Bladder microvascular endothelial cell (primary cell): ENCODE data around the gene SMR3A. TPM values are rescaled to one million over a fixed set of nuclear protein-coding genes. Genes with fewer than 3 reads are reported as not detected.

Experiments
- total RNA-seq: library from RNA; depleted of rRNA; stranded (reverse); fragments of >200 nt; gene quantifications from 2 replicates; pipeline ENCODE4 v1.2.3, GENCODE V29; 2014

Gene SMR3A
- total RNA-seq = not detected in 2 replicates

DNA sequence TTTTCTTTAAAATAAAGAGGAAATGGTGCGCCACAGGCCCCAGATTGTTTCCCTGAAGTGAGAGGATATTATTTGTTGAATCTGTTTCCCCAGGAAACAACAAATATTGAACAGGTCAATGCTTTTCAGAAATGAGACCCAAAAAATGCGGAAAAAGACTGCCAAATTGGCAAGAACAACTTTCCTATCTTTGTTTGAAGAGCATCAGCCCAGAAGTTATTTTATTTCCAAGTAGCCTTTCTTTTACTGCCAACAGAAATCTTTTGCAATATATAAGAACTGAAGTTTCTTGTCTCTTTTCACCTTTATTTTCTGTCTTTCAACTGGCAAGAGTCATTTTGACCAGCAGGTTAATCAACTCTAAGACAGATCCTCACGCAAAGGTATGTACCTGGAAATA is at the start of gene SMR3A:
SMR3A (plus strand) TSS at position 301 of the 400 bp plus-strand sequence. CDS start 1,356 bp downstream, outside the sequence.

DNA sequence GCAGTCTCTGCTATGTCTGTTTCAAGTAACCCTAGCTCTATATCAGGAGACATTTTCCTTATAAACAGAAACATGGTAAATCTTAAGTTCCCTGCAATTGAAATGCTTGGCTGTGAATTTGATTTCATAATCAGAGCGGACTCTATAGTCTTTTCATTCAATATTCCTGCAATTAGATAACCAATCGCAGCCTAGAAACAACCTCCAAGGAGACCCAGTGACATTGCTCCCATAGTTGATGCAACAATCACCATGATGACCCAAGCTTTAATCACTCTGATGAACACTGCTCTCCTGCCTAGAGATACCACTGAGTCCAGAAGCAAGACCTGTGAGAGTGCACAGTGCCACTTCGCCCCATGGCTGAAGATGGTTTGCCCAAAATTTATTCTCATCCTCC is 25.9 kb upstream of the SMR3A start, which contains the start of gene CABS1:
CABS1 (plus strand) TSS at position 301 of the 400 bp plus-strand sequence; CDS start at position 360, 59 bp downstream.

DNA sequence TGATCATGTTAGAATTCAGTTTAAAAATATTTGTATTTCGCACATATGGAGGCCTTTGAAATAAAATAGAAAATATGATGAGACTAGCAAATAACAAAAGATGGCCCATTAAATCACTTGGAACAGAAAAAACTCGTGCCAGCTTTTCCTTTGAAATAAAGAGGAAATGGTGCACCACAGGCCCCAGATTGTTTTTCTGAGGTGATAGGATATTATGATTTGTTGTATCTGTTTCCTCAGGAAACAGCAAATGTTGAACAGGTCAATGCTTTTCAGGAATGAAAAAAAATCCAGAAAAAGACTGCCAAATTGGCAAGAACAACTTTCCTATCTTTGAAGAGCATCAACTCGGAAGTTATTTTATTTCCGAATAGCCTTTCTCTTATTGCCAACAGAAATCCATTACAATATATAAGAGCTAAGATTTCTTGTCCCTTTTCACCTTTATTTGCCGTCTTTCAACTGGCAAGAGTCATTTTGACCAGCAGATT is 22.2 kb downstream of the SMR3A start, which contains the start of gene SMR3B:
SMR3B (plus strand) TSS at position 441 of the 491 bp plus-strand sequence. CDS start 1,380 bp downstream, outside the sequence.

DNA sequence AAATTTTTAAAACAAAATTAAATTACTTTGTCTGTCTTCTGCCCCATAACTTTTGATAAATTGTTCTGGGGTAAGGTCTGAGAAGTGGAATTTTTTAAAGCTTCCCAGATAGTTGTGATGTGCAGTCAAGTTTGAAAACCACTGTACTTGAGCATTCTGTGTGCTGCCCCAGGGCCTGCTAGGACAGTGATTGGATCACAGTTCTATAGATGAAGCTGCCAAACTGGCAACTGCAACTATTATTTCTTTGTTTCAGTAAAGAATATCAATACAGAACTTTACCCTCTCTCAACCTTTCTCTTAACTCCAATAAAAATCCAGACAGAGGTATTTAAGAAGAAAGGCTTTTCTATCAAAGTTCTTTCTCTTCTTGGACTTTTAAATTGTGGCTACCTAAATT is 37.0 kb downstream of the SMR3A start, which contains the start of gene OPRPN:
OPRPN (plus strand) TSS at position 361 of the 400 bp plus-strand sequence. CDS start 1,346 bp downstream, outside the sequence.

Other genes starting within 250 kb of the SMR3A start
- not detected in 2 replicates for gene PRR27, start 206.5 kb upstream of the SMR3A start, total RNA-seq
- not detected in 2 replicates for gene ODAM, start 165.0 kb upstream of the SMR3A start, total RNA-seq
- gene FDCSP, start 134.6 kb upstream of the SMR3A start, total RNA-seq = not detected in 2 replicates
- not detected in 2 replicates for gene CSN3, start 118.2 kb upstream of the SMR3A start, total RNA-seq
- gene CABS1, start 25.8 kb upstream of the SMR3A start, total RNA-seq = not detected in 2 replicates
- not detected in 2 replicates for gene SMR3B, start 22.4 kb downstream of the SMR3A start, total RNA-seq
- gene OPRPN, start 37.2 kb downstream of the SMR3A start, total RNA-seq = not detected in 2 replicates
- not detected in 2 replicates for gene MUC7, start 111.4 kb downstream of the SMR3A start, total RNA-seq
- not detected in 2 replicates for gene AMTN, start 157.8 kb downstream of the SMR3A start, total RNA-seq
- not detected in 2 replicates for gene AMBN, start 231.5 kb downstream of the SMR3A start, total RNA-seq